Osteocyte (in vitro differentiated cells): Measurements from ENCODE around the gene MMGT1. TPM values are rescaled to one million over a fixed set of nuclear protein-coding genes. Genes with fewer than 3 reads are reported as not detected.

Experiments
- DNase-seq: peaks from one replicate; pipeline ENCODE4 v3.0.0; 2021; ENCODE audit warnings: mixed read lengths; ENCODE audit not compliant: unreplicated experiment; ENCODE audit errors: extremely low spot score
- H3K27ac Mint-ChIP-seq: one replicate; pipeline ENCODE4 v1.8.0; 2021; ENCODE audit warnings: mild to moderate bottlenecking, mixed read lengths; ENCODE audit not compliant: unreplicated experiment
- H3K27me3 Mint-ChIP-seq: one replicate; pipeline ENCODE4 v1.8.0; 2021; ENCODE audit warnings: mixed read lengths; ENCODE audit not compliant: unreplicated experiment
- H3K36me3 Mint-ChIP-seq: one replicate; pipeline ENCODE4 v1.8.0; 2021; ENCODE audit warnings: mixed read lengths; ENCODE audit not compliant: unreplicated experiment
- H3K4me1 Mint-ChIP-seq: one replicate; pipeline ENCODE4 v1.8.0; 2021; ENCODE audit warnings: mixed read lengths; ENCODE audit not compliant: unreplicated experiment
- H3K4me3 Mint-ChIP-seq: one replicate; pipeline ENCODE4 v1.8.0; 2021; ENCODE audit warnings: mild to moderate bottlenecking, moderate library complexity, mixed read lengths; ENCODE audit not compliant: unreplicated experiment
- H3K9me3 Mint-ChIP-seq: one replicate; pipeline ENCODE4 v1.8.0; 2021; ENCODE audit warnings: mixed read lengths; ENCODE audit not compliant: unreplicated experiment
- CTCF ChIP-seq: fragments of 200-600 bp; sonication (generic); IDR thresholded peaks from 2 replicates; pipeline ENCODE4 v1.5.0; 2021; ENCODE audit warnings: antibody characterized with exemption, mild to moderate bottlenecking, moderate library complexity
- long read RNA-seq: library from polyadenylated mRNA; unstranded; transcript quantifications from one replicate; pipeline ENCODE4 v2.0.0, GENCODE V29; 2021
- total RNA-seq: library from RNA; stranded (reverse); gene quantifications from 2 replicates; pipeline ENCODE4 v1.2.1, GENCODE V29; 2021

The MMGT1 gene
- 30.9 and 32.4 TPM in 2 replicates for total RNA-seq
- long read RNA-seq, transcript MMGT1-201 (4 exons, 3,738 nt) = major isoform, 36 of 51 reads
- long read RNA-seq, partial matches to known transcripts = 4 of 51 reads
- long read RNA-seq, other reads (novel, unspliced or antisense) = 11 of 51 reads

GRCh38 chrX:135973548-135974278 is at the start of gene MMGT1:
MMGT1 (minus strand) TSS chrX:135973988; CDS start chrX:135973675, 313 bp downstream.
- Mint-ChIP-seq H3K9me3 (no peaks in the 10 kb centered on the region), H3K27me3 (no peaks in the 10 kb centered on the region)
- TF ChIP-seq CTCF = no peak

GRCh38 chrX:136021903-136022302 is 48.1 kb upstream of the MMGT1 start:
- TF ChIP-seq CTCF = no peak
- H3K27me3 Mint-ChIP-seq = no peaks in the 10 kb centered on the region
- no peak for DNase-seq
- no peak overlapping the region for H3K27ac Mint-ChIP-seq
- no peaks in the 10 kb centered on the region for H3K4me1 Mint-ChIP-seq
- H3K4me3 Mint-ChIP-seq = no peak overlapping the region
- H3K9me3 Mint-ChIP-seq = no peaks in the 10 kb centered on the region
- peaks cover 8% of the 10 kb centered on the region for H3K36me3 Mint-ChIP-seq

More at GRCh38 chrX:135973548-135974278, at the start of gene MMGT1:
- Mint-ChIP-seq H3K4me3 (peak within 1 kb of the TSS; percentile 91), H3K4me1 (peaks cover 20% of the 10 kb centered on the region), H3K36me3 (no peaks in the 10 kb centered on the region), H3K27ac (peak within 1 kb of the TSS; percentile 100)
- DNase-seq = peak; percentile 92

GRCh38 chrX:136021160-136021559 is 47.4 kb upstream of the MMGT1 start:
- H3K36me3 Mint-ChIP-seq = peaks cover 8% of the 10 kb centered on the region
- DNase-seq = no peak
- H3K9me3 Mint-ChIP-seq = no peaks in the 10 kb centered on the region
- TF ChIP-seq CTCF = no peak
- no peak overlapping the region for H3K27ac Mint-ChIP-seq
- no peak overlapping the region for H3K4me3 Mint-ChIP-seq
- H3K4me1 Mint-ChIP-seq = no peaks in the 10 kb centered on the region
- H3K27me3 Mint-ChIP-seq = no peaks in the 10 kb centered on the region

- DNase-seq = no peak
- no peaks in the 10 kb centered on the region for H3K9me3 Mint-ChIP-seq
- H3K4me3 Mint-ChIP-seq = no peak overlapping the region
- H3K36me3 Mint-ChIP-seq = peaks cover 8% of the 10 kb centered on the region
- H3K4me1 Mint-ChIP-seq = no peaks in the 10 kb centered on the region
- H3K27me3 Mint-ChIP-seq = no peaks in the 10 kb centered on the region
- no peak overlapping the region for H3K27ac Mint-ChIP-seq
- no peak for TF ChIP-seq CTCF
Measured at GRCh38 chrX:136019226-136019625, 45.4 kb upstream of the MMGT1 start.

- Mint-ChIP-seq H3K4me3 (no peak overlapping the region), H3K27ac (no peak overlapping the region), H3K4me1 (no peaks in the 10 kb centered on the region), H3K36me3 (peaks cover 8% of the 10 kb centered on the region), H3K27me3 (no peaks in the 10 kb centered on the region), H3K9me3 (no peaks in the 10 kb centered on the region)
- TF ChIP-seq CTCF = no peak
- no peak for DNase-seq
Measured at GRCh38 chrX:136016881-136017280, 43.1 kb upstream of the MMGT1 start.
